Measurements from ENCODE around the gene ZFX. TPM values are rescaled to one million over a fixed set of nuclear protein-coding genes. Genes with fewer than 3 reads are reported as not detected.
"Not testable (repeated sequence)": the region's sequence is repeated elsewhere in the genome, so short reads cannot be mapped to it uniquely, and the experiment has no call there.

Gene ZFX
- total RNA-seq, 1 experiment from 2014 or later, result 36.1 TPM

DNA sequence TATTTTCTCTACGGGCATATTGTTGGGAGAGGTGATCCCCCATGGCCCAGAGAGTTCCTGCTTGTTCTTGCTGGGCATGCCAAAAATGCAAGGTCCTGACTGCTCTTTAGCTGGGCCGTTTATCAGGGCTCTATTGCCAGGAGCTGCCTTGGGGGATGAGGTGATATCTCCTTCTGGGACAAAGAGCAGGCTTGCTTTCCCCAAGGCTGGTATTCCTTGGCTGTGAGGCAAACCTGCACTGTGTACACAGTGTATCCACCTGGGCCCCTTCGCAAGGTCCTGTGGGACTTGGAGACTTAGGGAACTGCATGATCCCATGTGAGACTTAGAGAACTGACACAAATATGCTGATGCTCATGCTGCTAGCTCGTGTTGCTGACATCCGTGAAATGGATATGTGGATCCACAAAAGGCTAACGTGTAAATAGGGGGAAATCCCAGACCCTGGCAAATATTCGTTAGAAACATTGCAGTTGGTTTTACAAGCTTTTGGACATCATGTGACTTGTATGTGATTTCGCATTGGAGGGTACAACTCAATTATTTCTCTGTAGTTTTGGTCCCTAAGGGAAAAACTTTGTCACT lies 24.4 kb upstream of the ZFX start:
- H3K4me3 Mint-ChIP-seq (ENCODE audit: unreplicated experiment), result no peak overlapping the region
- no peaks in the 10 kb centered on the region for H3K27me3 Mint-ChIP-seq (ENCODE audit: insufficient read depth, unreplicated experiment)
- peaks cover 12% of the 10 kb centered on the region; the same call in 1 of the 2 replicates for H3K4me1 ChIP-seq
- peak; percentile 31 to 58 for DNase-seq
- H3K9me3 Mint-ChIP-seq (ENCODE audit: unreplicated experiment), result no peaks in the 10 kb centered on the region
- BruUV-seq (replicated peaks), result no TSS peak
- H3K9me3 ChIP-seq, result no peaks in the 10 kb centered on the region
- no peaks in the 10 kb centered on the region for H3K27me3 ChIP-seq (replicated peaks; ENCODE audit: control insufficient read depth, insufficient read depth, low read length)
- no peaks in the 10 kb centered on the region for H3K36me3 Mint-ChIP-seq (ENCODE audit: insufficient read depth, unreplicated experiment)
- no peaks in the 10 kb centered on the region for H3K4me1 Mint-ChIP-seq (ENCODE audit: low read depth, unreplicated experiment)
- POLR2A ChIA-PET, result no interaction called here
- CTCF ChIA-PET, result no interaction called here
- no peaks in the 10 kb centered on the region for H3K36me3 ChIP-seq (ENCODE audit: control insufficient read depth, insufficient read depth, low read length)
- H3K27ac Mint-ChIP-seq (ENCODE audit: unreplicated experiment), result no peak overlapping the region
- TF ChIP-seq, protein P1, sequence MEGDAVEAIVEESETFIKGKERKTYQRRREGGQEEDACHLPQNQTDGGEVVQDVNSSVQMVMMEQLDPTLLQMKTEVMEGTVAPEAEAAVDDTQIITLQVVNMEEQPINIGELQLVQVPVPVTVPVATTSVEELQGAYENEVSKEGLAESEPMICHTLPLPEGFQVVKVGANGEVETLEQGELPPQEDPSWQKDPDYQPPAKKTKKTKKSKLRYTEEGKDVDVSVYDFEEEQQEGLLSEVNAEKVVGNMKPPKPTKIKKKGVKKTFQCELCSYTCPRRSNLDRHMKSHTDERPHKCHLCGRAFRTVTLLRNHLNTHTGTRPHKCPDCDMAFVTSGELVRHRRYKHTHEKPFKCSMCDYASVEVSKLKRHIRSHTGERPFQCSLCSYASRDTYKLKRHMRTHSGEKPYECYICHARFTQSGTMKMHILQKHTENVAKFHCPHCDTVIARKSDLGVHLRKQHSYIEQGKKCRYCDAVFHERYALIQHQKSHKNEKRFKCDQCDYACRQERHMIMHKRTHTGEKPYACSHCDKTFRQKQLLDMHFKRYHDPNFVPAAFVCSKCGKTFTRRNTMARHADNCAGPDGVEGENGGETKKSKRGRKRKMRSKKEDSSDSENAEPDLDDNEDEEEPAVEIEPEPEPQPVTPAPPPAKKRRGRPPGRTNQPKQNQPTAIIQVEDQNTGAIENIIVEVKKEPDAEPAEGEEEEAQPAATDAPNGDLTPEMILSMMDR (IDR thresholded peaks at IDR 0.05; ENCODE audit: insufficient read depth in 1 of 2, low read depth in 1 of 2, low read length in 1 of 2, severe bottlenecking in 1 of 2, unreplicated experiment in 1 of 2), result no peak
- intact Hi-C loops (cut with micrococcal nuclease; ENCODE audit: unreplicated experiment), result no loop called here
- no peak overlapping the region for H3K4me3 ChIP-seq (ENCODE audit: low read depth, low read length)

DNA sequence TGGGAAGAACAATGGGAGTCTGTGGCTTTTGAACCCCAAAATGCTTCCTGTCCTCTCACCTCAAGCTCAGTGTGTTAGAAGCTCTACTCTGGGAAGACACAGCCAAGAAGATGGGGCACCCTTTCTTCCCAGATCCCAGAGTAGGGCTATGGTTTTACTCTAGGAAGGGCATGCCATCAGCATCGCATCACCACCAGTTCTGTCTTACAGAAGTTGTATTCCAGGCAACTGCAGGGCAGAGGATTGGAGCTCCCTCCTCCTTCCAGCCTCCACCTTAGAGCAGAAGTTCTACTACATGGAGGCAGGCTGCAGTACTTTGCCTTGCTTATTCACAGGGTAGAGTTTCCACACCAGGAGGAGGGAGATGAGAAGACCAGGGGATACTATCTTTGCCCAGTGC lies 18.1 kb upstream of the ZFX start:
- DNase-seq, result no peak
- H3K36me3 ChIP-seq (ENCODE audit: control insufficient read depth, insufficient read depth, low read length), result no peaks in the 10 kb centered on the region
- H3K27me3 ChIP-seq (replicated peaks; ENCODE audit: control insufficient read depth, insufficient read depth, low read length), result no peaks in the 10 kb centered on the region
- Mint-ChIP-seq H3K9me3 (ENCODE audit: unreplicated experiment) (no peaks in the 10 kb centered on the region), H3K4me1 (ENCODE audit: low read depth, unreplicated experiment) (no peaks in the 10 kb centered on the region), H3K36me3 (ENCODE audit: insufficient read depth, unreplicated experiment) (no peaks in the 10 kb centered on the region), H3K4me3 (ENCODE audit: unreplicated experiment) (no peak overlapping the region), H3K27ac (ENCODE audit: unreplicated experiment) (no peak overlapping the region), H3K27me3 (ENCODE audit: insufficient read depth, unreplicated experiment) (no peaks in the 10 kb centered on the region)
- no TSS peak for BruUV-seq (replicated peaks)
- TF ChIP-seq, protein P1 (IDR thresholded peaks at IDR 0.05; ENCODE audit: insufficient read depth in 1 of 2, low read depth in 1 of 2, low read length in 1 of 2, severe bottlenecking in 1 of 2, unreplicated experiment in 1 of 2), result no peak
- no peak overlapping the region for H3K4me3 ChIP-seq (ENCODE audit: low read depth, low read length)
- no peaks in the 10 kb centered on the region for H3K4me1 ChIP-seq
- CTCF ChIA-PET, result no interaction called here
- intact Hi-C loops (cut with micrococcal nuclease; ENCODE audit: unreplicated experiment), result no loop called here
- no peaks in the 10 kb centered on the region for H3K9me3 ChIP-seq
- POLR2A ChIA-PET, result no interaction called here

DNA sequence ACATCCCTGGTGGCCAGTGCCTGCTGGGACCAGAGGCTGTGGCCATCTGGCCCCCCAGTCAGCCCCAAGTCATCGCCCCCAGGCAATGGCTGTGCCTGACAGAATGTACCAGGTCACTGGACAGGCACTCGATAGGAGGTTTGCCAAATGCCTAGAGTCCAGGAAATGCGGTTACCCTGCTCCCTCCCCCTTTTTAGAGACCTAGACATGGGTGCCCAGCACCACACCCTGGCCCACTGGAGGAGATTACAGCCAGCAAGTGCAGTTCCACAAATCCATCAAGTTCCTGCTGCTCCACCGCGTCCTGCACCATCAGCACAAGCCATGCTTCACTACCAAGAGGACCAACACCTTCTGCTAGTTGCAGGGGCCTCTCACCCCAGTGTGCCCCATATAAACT lies 16.2 kb upstream of the ZFX start:
- H3K4me1 Mint-ChIP-seq (ENCODE audit: low read depth, unreplicated experiment), result no peaks in the 10 kb centered on the region

DNA sequence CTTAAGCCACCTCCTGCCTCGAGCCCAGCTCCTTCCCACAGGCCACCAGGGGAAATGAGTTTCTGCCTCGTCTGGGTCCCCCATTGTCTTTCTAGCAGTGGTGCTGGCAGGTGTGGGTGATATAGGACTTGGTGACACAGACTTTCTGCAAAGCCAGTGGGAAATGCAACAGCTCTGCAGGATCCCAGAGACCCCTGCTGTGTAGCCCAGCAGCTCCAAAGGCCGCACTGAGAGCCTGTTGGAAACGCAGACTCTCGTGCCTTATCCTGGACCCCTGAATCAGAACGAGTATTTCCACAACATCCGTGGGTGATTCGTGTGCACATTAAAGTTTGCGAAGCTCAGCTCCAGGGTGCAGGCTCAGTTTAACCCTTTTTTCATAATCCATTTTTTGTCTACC lies 13.8 kb upstream of the ZFX start:
- POLR2A ChIA-PET; H3K27ac Mint-ChIP-seq (ENCODE audit: unreplicated experiment); BruUV-seq (replicated peaks); H3K27me3 ChIP-seq (replicated peaks; ENCODE audit: control insufficient read depth, insufficient read depth, low read length); DNase-seq; H3K9me3 ChIP-seq; intact Hi-C loops (cut with micrococcal nuclease; ENCODE audit: unreplicated experiment); H3K4me3 Mint-ChIP-seq (ENCODE audit: unreplicated experiment); H3K27me3 Mint-ChIP-seq (ENCODE audit: insufficient read depth, unreplicated experiment); H3K4me3 ChIP-seq (ENCODE audit: low read depth, low read length); H3K9me3 Mint-ChIP-seq (ENCODE audit: unreplicated experiment); H3K36me3 ChIP-seq (ENCODE audit: control insufficient read depth, insufficient read depth, low read length); H3K36me3 Mint-ChIP-seq (ENCODE audit: insufficient read depth, unreplicated experiment); H3K4me1 ChIP-seq; H3K4me1 Mint-ChIP-seq (ENCODE audit: low read depth, unreplicated experiment); CTCF ChIA-PET: not testable (repeated sequence)

More for the DNA sequence above, 16.2 kb upstream of the ZFX start:
- Histone ChIP-seq H3K4me1 (no peaks in the 10 kb centered on the region), H3K36me3 (ENCODE audit: control insufficient read depth, insufficient read depth, low read length) (no peaks in the 10 kb centered on the region), H3K4me3 (ENCODE audit: low read depth, low read length) (no peak overlapping the region), H3K9me3 (no peaks in the 10 kb centered on the region), H3K27me3 (replicated peaks; ENCODE audit: control insufficient read depth, insufficient read depth, low read length) (no peaks in the 10 kb centered on the region)
- BruUV-seq (replicated peaks), result no TSS peak
- intact Hi-C loops (cut with micrococcal nuclease; ENCODE audit: unreplicated experiment), result no loop called here
- TF ChIP-seq, protein P1 (IDR thresholded peaks at IDR 0.05; ENCODE audit: insufficient read depth in 1 of 2, low read depth in 1 of 2, low read length in 1 of 2, severe bottlenecking in 1 of 2, unreplicated experiment in 1 of 2), result no peak
- ChIA-PET CTCF (no interaction called here), POLR2A (no interaction called here)
- no peak for DNase-seq
- Mint-ChIP-seq H3K9me3 (ENCODE audit: unreplicated experiment) (no peaks in the 10 kb centered on the region), H3K27me3 (ENCODE audit: insufficient read depth, unreplicated experiment) (no peaks in the 10 kb centered on the region), H3K4me3 (ENCODE audit: unreplicated experiment) (no peak overlapping the region), H3K27ac (ENCODE audit: unreplicated experiment) (no peak overlapping the region), H3K36me3 (ENCODE audit: insufficient read depth, unreplicated experiment) (no peaks in the 10 kb centered on the region)
